Glutamatergic neuron (in vitro differentiated cells): ENCODE data around the gene LRP1B. TPM values are rescaled to one million over a fixed set of nuclear protein-coding genes. Genes with fewer than 3 reads are reported as not detected.

Source experiments
- DNase-seq: peaks from one replicate; pipeline ENCODE4 v3.0.0; 2022
- H3K27ac Mint-ChIP-seq: one replicate; pipeline ENCODE4 v1.8.0; 2020; ENCODE audit warnings: mild to moderate bottlenecking, mixed read lengths, inconsistent platforms; ENCODE audit not compliant: unreplicated experiment
- H3K27me3 Mint-ChIP-seq: one replicate; pipeline ENCODE4 v1.8.0; 2020; ENCODE audit warnings: mild to moderate bottlenecking, moderate library complexity, mixed read lengths, inconsistent platforms; ENCODE audit not compliant: unreplicated experiment
- H3K36me3 Mint-ChIP-seq: one replicate; pipeline ENCODE4 v1.8.0; 2020; ENCODE audit warnings: mild to moderate bottlenecking, mixed read lengths, inconsistent platforms; ENCODE audit not compliant: unreplicated experiment
- H3K4me1 Mint-ChIP-seq: one replicate; pipeline ENCODE4 v1.8.0; 2020; ENCODE audit warnings: mild to moderate bottlenecking, low read depth, mixed read lengths, inconsistent platforms; ENCODE audit not compliant: unreplicated experiment
- H3K4me3 Mint-ChIP-seq: one replicate; pipeline ENCODE4 v1.8.0; 2020; ENCODE audit warnings: mild to moderate bottlenecking, mixed read lengths, inconsistent platforms; ENCODE audit not compliant: unreplicated experiment
- H3K9me3 Mint-ChIP-seq: one replicate; pipeline ENCODE4 v1.8.0; 2020; ENCODE audit warnings: mild to moderate bottlenecking, moderate library complexity, mixed read lengths, inconsistent platforms; ENCODE audit not compliant: unreplicated experiment
- total RNA-seq: library from RNA; stranded (reverse); fragmentation: NEBNext Ultra II Directional; extraction: Animal tissue kit (Norgen Biotek cat#: 25700); gene quantifications from one replicate; pipeline ENCODE4 v1.2.1, GENCODE V29; 2021; ENCODE audit not compliant: unreplicated experiment
- TF ChIP-seq, protein P1 (sequence below): fragments of 200-600 bp; sonication (generic); IDR thresholded peaks from one replicate; pipeline ENCODE4 v1.5.0; 2021; ENCODE audit not compliant: partially characterized antibody, unreplicated experiment

The LRP1B gene
- total RNA-seq, 1 donor from 2014 or later = 28.7 TPM

GRCh38 chr2:140247451-140248195, 1883.2 kb downstream of the LRP1B start:
- Mint-ChIP-seq H3K4me1 (no peaks in the 10 kb centered on the region), H3K9me3 (no peaks in the 10 kb centered on the region), H3K4me3 (no peak overlapping the region), H3K27me3 (no peaks in the 10 kb centered on the region), H3K27ac (no peak overlapping the region), H3K36me3 (no peaks in the 10 kb centered on the region)
- DNase-seq = no peak
- TF ChIP-seq, protein P1, sequence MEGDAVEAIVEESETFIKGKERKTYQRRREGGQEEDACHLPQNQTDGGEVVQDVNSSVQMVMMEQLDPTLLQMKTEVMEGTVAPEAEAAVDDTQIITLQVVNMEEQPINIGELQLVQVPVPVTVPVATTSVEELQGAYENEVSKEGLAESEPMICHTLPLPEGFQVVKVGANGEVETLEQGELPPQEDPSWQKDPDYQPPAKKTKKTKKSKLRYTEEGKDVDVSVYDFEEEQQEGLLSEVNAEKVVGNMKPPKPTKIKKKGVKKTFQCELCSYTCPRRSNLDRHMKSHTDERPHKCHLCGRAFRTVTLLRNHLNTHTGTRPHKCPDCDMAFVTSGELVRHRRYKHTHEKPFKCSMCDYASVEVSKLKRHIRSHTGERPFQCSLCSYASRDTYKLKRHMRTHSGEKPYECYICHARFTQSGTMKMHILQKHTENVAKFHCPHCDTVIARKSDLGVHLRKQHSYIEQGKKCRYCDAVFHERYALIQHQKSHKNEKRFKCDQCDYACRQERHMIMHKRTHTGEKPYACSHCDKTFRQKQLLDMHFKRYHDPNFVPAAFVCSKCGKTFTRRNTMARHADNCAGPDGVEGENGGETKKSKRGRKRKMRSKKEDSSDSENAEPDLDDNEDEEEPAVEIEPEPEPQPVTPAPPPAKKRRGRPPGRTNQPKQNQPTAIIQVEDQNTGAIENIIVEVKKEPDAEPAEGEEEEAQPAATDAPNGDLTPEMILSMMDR = no peak

DNA sequence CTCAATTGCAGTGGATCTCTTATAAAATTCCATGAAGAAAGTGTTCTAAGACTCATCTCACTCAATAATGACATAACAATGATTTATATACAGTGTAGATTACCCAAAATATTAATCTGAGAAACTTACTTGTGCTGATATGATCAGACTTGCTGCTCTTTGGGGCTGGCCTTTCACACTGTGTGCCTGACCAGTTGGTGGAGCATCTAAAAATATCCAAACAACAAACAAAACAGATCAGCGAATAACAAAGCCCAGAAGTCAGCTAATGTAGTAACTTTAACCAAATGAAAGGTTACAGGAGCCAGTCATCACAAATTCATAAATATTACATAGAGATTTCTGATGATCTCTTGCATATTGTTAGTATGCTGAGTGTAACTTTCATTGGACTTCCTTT, 1883.9 kb downstream of the LRP1B start:
- TF ChIP-seq, protein P1 = no peak
- H3K27ac Mint-ChIP-seq = no peak overlapping the region
- no peaks in the 10 kb centered on the region for H3K4me1 Mint-ChIP-seq
- H3K4me3 Mint-ChIP-seq = no peak overlapping the region
- DNase-seq = no peak
- no peaks in the 10 kb centered on the region for H3K36me3 Mint-ChIP-seq
- H3K9me3 Mint-ChIP-seq = no peaks in the 10 kb centered on the region
- H3K27me3 Mint-ChIP-seq = no peaks in the 10 kb centered on the region

DNA sequence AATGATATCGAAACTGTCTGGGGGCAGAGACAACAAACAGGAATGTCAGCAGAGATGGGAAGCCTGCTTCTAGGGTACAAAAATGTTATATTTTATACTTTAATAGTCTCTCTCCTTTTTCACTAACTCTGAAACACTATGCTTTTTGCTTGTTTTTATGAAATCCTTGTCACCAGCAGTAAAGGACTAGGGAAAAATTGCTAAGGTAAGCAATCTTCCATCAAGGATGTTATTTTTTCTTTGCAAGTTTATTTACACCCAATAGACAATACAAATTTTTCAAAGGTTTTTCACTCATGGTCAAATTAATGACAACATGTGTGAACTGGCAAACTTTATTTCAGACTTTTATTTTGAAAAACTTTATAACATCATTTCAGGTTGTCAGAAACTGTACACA, 1884.8 kb downstream of the LRP1B start:
- DNase-seq = no peak
- no peaks in the 10 kb centered on the region for H3K9me3 Mint-ChIP-seq
- TF ChIP-seq, protein P1 = no peak
- H3K27ac Mint-ChIP-seq = no peak overlapping the region
- H3K4me3 Mint-ChIP-seq = no peak overlapping the region
- H3K27me3 Mint-ChIP-seq = no peaks in the 10 kb centered on the region
- H3K4me1 Mint-ChIP-seq = no peaks in the 10 kb centered on the region
- H3K36me3 Mint-ChIP-seq = no peaks in the 10 kb centered on the region

GRCh38 chr2:140242889-140243288, 1887.9 kb downstream of the LRP1B start:
- no peaks in the 10 kb centered on the region for H3K36me3 Mint-ChIP-seq
- H3K9me3 Mint-ChIP-seq = no peaks in the 10 kb centered on the region
- no peaks in the 10 kb centered on the region for H3K27me3 Mint-ChIP-seq
- TF ChIP-seq, protein P1 = no peak
- DNase-seq = no peak
- H3K27ac Mint-ChIP-seq = no peak overlapping the region
- no peaks in the 10 kb centered on the region for H3K4me1 Mint-ChIP-seq
- no peak overlapping the region for H3K4me3 Mint-ChIP-seq

DNA sequence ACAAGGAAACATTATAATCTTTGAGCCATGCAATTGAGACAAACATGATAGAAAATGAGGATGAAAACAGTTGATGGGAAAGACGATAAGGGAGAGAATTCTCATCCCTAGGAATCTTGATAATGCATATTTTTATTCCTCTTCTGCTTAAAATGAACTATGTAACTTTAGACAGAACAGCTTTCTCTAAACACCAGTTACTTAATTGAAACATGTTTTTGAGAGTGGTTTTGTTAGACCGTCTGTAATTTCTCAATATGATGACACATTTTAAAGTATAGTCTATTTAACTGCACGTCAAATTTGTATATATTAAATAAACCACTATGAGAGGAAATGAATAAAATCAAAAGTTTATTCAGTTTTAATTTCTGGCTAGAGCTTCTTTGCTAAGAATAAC, 1896.7 kb downstream of the LRP1B start:
- Mint-ChIP-seq H3K4me1 (no peaks in the 10 kb centered on the region), H3K27ac (no peak overlapping the region)
- TF ChIP-seq, protein P1 = no peak

More for the DNA sequence above, 1896.7 kb downstream of the LRP1B start:
- DNase-seq = no peak
- H3K4me3 Mint-ChIP-seq = no peak overlapping the region
- H3K9me3 Mint-ChIP-seq = peaks cover 1% of the 10 kb centered on the region
- no peaks in the 10 kb centered on the region for H3K27me3 Mint-ChIP-seq
- H3K36me3 Mint-ChIP-seq = no peaks in the 10 kb centered on the region
